Activated T-helper 17 cell treated with anti-CD3 and anti-CD28 coated beads, Interleukin-2, amount 50 U/mL, for 72 hours (primary cell): Measurements from ENCODE around the gene KIAA1217. TPM values are rescaled to one million over a fixed set of nuclear protein-coding genes. Genes with fewer than 3 reads are reported as not detected.

Experiments
- ATAC-seq: fragments of 150-1000 bp; cut with Tn5 transposase; replicated peaks from 2 replicates; pipeline ENCODE4 v1.10.0; 2021; ENCODE audit warnings: mild to moderate bottlenecking, moderate library complexity
- H3K27ac Mint-ChIP-seq: one replicate; pipeline ENCODE4 v1.8.0; 2022; ENCODE audit warnings: mixed read lengths
- H3K27me3 Mint-ChIP-seq: one replicate; pipeline ENCODE4 v1.8.0; 2022; ENCODE audit warnings: mixed read lengths
- H3K36me3 Mint-ChIP-seq: one replicate; pipeline ENCODE4 v1.8.0; 2022; ENCODE audit warnings: low read depth, mild to moderate bottlenecking, mixed read lengths
- H3K4me1 Mint-ChIP-seq: one replicate; pipeline ENCODE4 v1.8.0; 2022; ENCODE audit warnings: mixed read lengths
- H3K4me3 Mint-ChIP-seq: one replicate; pipeline ENCODE4 v1.8.0; 2022; ENCODE audit warnings: mild to moderate bottlenecking, mixed read lengths
- H3K9me3 Mint-ChIP-seq: one replicate; pipeline ENCODE4 v1.8.0; 2022; ENCODE audit warnings: mixed read lengths
- total RNA-seq, 2 donors: library from RNA; stranded (reverse); gene quantifications; one replicate each; pipeline ENCODE4 v1.2.3, GENCODE V29; 2022

The KIAA1217 gene
- total RNA-seq, 2 donors from 2014 or later, result 2.1 to 2.6 TPM

DNA sequence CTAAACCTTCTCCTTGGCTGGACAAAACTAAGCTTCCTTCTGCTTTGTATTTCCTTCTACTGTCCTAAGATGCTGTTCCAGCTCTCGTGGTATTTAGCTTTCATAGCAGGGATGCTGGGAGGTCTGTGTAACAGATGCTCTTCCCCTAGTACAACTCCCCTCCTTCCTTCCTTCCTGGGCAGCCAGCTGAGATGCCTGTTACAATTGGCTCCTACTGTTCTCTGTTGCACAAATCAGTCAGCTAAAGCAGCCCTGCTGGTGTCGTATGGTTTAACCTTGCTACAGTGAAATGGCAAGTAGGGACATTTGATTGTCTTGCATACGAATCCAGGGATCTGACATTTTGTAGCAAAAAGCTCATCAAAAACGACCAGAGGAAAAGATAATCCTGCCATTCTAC lies 371.0 kb downstream of the KIAA1217 start:
- H3K27ac Mint-ChIP-seq, result no peak overlapping the region
- H3K27me3 Mint-ChIP-seq, result peaks cover 6% of the 10 kb centered on the region
- no peak overlapping the region for H3K4me3 Mint-ChIP-seq
- ATAC-seq, result no peak
- no peaks in the 10 kb centered on the region for H3K9me3 Mint-ChIP-seq
- no peaks in the 10 kb centered on the region for H3K4me1 Mint-ChIP-seq
- peaks cover 7% of the 10 kb centered on the region for H3K36me3 Mint-ChIP-seq

- ATAC-seq, result no peak
- Mint-ChIP-seq H3K27me3 (no peaks in the 10 kb centered on the region), H3K9me3 (no peaks in the 10 kb centered on the region), H3K4me3 (no peak overlapping the region), H3K4me1 (no peaks in the 10 kb centered on the region), H3K36me3 (peaks cover 87% of the 10 kb centered on the region), H3K27ac (no peak overlapping the region)
Observed at GRCh38 chr10:24589265-24589664, 380.3 kb downstream of the KIAA1217 start.

DNA sequence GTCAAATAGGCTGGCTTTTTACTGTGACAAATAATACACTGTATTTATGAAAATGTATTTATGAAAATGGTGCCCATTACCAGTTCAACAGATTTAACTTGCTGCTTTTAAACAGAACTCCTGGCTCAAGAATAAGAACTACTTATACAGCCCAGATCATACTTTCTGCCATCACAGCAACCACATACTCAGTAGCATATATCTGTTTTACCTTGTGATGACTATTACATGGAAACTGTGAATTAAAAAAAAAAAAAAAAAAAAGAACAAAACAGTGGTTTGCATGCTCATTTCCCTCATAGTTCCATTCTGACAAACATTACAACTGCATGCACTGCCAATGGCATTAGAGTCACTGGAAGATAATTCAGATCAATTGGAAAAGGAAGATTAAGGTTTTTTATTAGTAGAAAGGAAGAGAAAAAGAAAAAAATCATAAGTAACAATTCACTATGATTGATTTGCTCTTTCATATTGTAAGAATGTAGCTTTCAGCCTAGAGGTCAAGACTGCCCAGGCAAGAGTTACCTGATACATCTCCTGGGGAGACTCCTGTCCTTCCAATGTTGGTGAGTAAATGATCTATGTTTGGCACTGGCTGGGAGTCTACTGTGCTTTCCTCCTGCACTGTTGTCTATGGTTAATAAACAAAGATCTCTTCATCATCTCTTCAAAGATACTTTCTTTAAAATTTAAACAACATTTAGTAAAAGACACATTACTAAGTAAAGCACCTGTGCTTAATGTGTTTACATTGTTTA lies 381.9 kb downstream of the KIAA1217 start:
- Mint-ChIP-seq H3K4me3 (no peak overlapping the region), H3K27me3 (no peaks in the 10 kb centered on the region), H3K9me3 (no peaks in the 10 kb centered on the region), H3K36me3 (peaks cover 88% of the 10 kb centered on the region), H3K27ac (no peak overlapping the region), H3K4me1 (no peaks in the 10 kb centered on the region)
- peak; percentile 84 for ATAC-seq

DNA sequence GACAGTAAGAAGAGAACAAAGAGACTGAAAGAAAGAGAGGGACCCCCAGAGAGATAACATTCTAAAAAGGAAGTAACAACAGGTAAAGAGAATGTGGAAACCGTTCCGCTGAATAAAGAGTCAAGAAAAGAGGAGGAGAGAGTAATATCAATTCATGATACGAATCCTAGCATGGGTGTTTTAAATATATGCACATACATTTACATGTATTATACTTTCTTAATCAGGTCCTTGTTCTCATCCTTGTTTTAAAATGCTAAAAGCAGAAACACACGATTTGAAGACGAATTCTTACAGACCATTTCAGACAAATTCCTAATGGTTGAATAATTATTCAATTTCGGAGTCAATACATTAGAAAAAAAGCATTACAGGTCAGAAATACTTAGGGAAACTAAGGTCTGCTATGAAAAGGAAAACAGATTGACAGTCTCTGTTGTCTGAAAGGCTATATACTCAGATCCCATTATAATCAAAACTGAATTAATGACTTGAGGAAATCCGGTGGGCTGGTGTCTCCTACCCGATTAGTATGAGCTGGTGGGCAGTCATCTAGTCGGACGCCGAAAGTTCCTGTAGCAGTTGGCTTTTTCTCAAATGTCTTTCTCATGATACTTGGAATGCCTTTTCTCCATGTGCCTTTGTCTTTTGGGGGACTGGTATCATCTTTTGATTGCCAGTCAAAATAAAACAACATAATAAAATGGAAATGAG lies 387.4 kb downstream of the KIAA1217 start:
- ATAC-seq, result no peak
- H3K9me3 Mint-ChIP-seq, result no peaks in the 10 kb centered on the region
- no peaks in the 10 kb centered on the region for H3K27me3 Mint-ChIP-seq
- H3K27ac Mint-ChIP-seq, result no peak overlapping the region
- H3K4me1 Mint-ChIP-seq, result no peaks in the 10 kb centered on the region
- H3K4me3 Mint-ChIP-seq, result no peak overlapping the region
- peaks cover 92% of the 10 kb centered on the region for H3K36me3 Mint-ChIP-seq

GRCh38 chr10:24597426-24597825 lies 388.5 kb downstream of the KIAA1217 start:
- Mint-ChIP-seq H3K27me3 (no peaks in the 10 kb centered on the region), H3K36me3 (peaks cover 85% of the 10 kb centered on the region), H3K9me3 (no peaks in the 10 kb centered on the region), H3K4me1 (peaks cover 3% of the 10 kb centered on the region), H3K27ac (no peak overlapping the region), H3K4me3 (no peak overlapping the region)
- no peak for ATAC-seq
